ENCODE results near the gene ATRAID.

The ATRAID gene

GRCh38 chr2:27237341-27237945 lies 25.6 kb downstream of the ATRAID start:
- H4K20me1 ChIP-seq (ENCODE audit: low read depth, low read length), result no peaks in the 10 kb centered on the region
- no peak overlapping the region for H3K4me2 ChIP-seq (ENCODE audit: low read depth, low read length, poor library complexity, severe bottlenecking)
- H3K79me2 ChIP-seq (ENCODE audit: insufficient read depth, low read length), result no peaks in the 10 kb centered on the region
- H2AFZ ChIP-seq (ENCODE audit: low read depth, low read length, severe bottlenecking), result no peak overlapping the region
- TF ChIP-seq EZH2phosphoT487 (conservative IDR thresholded peaks at IDR 0.05; ENCODE audit: low read length), result no peak
- TF ChIP-seq, protein P1, sequence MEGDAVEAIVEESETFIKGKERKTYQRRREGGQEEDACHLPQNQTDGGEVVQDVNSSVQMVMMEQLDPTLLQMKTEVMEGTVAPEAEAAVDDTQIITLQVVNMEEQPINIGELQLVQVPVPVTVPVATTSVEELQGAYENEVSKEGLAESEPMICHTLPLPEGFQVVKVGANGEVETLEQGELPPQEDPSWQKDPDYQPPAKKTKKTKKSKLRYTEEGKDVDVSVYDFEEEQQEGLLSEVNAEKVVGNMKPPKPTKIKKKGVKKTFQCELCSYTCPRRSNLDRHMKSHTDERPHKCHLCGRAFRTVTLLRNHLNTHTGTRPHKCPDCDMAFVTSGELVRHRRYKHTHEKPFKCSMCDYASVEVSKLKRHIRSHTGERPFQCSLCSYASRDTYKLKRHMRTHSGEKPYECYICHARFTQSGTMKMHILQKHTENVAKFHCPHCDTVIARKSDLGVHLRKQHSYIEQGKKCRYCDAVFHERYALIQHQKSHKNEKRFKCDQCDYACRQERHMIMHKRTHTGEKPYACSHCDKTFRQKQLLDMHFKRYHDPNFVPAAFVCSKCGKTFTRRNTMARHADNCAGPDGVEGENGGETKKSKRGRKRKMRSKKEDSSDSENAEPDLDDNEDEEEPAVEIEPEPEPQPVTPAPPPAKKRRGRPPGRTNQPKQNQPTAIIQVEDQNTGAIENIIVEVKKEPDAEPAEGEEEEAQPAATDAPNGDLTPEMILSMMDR (IDR thresholded peaks at IDR 0.05; ENCODE audit: insufficient read depth, low read length, poor library complexity, severe bottlenecking), result no peak
- H3F3A ChIP-seq (ENCODE audit: insufficient read depth), result no peaks in the 10 kb centered on the region
- peaks cover 6% of the 10 kb centered on the region for H3K36me3 ChIP-seq (ENCODE audit: low read length)
- H3K27me3 ChIP-seq (ENCODE audit: low read length), result no peaks in the 10 kb centered on the region
- H3K27ac ChIP-seq (ENCODE audit: low read depth, low read length), result no peak overlapping the region
- no peaks in the 10 kb centered on the region for H3K9me3 ChIP-seq (ENCODE audit: insufficient read depth, low read length)
- no peak overlapping the region for H3K4me3 ChIP-seq (ENCODE audit: insufficient read depth, low read length, poor library complexity, severe bottlenecking)
- H3K9me2 ChIP-seq (replicated peaks; ENCODE audit: insufficient read depth, low read length), result no peaks in the 10 kb centered on the region
- H3K9ac ChIP-seq (ENCODE audit: low read length), result no peak overlapping the region

DNA sequence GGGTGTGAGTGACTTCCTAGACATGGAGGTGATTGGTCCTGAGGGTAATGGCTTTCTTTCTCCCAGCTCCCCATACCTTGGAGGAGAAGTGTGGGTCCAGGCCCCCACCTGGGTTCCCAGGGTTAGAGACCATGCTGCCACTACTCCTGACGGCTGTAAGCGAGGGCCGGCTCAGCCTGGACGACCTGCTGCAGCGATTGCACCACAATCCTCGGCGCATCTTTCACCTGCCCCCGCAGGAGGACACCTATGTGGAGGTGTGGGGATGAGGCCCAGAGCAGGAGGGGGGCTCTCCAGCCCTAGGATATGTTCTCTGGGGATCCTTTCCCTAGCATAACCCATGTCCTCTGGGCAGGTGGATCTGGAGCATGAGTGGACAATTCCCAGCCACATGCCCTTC lies 27.1 kb downstream of the ATRAID start:
- Histone ChIP-seq H3K4me2 (ENCODE audit: low read depth, low read length, poor library complexity, severe bottlenecking) (no peak overlapping the region), H3K9me3 (ENCODE audit: insufficient read depth, low read length) (no peaks in the 10 kb centered on the region), H3K79me2 (ENCODE audit: insufficient read depth, low read length) (no peaks in the 10 kb centered on the region), H2AFZ (ENCODE audit: low read depth, low read length, severe bottlenecking) (no peak overlapping the region), H4K20me1 (ENCODE audit: low read depth, low read length) (no peaks in the 10 kb centered on the region), H3K9me2 (replicated peaks; ENCODE audit: insufficient read depth, low read length) (no peaks in the 10 kb centered on the region), H3K27ac (ENCODE audit: low read depth, low read length) (no peak overlapping the region), H3K27me3 (ENCODE audit: low read length) (no peaks in the 10 kb centered on the region), H3F3A (ENCODE audit: insufficient read depth) (no peaks in the 10 kb centered on the region), H3K4me3 (ENCODE audit: insufficient read depth, low read length, poor library complexity, severe bottlenecking) (no peak overlapping the region), H3K9ac (ENCODE audit: low read length) (no peak overlapping the region), H3K36me3 (ENCODE audit: low read length) (no peaks in the 10 kb centered on the region; the same call in 1 of the 2 replicates)
- TF ChIP-seq, protein P1 (IDR thresholded peaks at IDR 0.05; ENCODE audit: insufficient read depth, low read length, poor library complexity, severe bottlenecking), result no peak
- no peak for TF ChIP-seq EZH2phosphoT487 (conservative IDR thresholded peaks at IDR 0.05; ENCODE audit: low read length)

DNA sequence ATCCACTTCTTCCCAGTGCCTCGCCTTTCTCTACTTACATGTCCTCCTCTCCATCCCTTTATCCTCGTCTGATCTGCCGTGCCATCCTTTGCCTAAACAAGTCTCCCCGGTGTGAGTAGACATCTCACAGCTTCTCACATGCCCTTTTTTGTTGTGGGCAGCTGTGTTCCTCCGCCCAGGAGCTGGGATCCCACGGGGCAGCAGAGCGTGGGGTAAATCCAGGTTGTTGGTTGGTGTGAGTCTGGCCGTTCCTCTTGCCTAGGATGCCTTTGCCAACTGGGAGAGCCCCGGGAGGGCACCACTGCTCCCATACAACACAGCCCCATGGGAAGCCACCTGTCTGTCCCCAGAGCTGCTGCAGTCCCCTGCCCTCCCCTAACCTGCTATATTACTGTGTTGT lies 28.6 kb downstream of the ATRAID start:
- Histone ChIP-seq H3K27ac (ENCODE audit: low read depth, low read length) (no peak overlapping the region), H3K79me2 (ENCODE audit: insufficient read depth, low read length) (no peaks in the 10 kb centered on the region), H3K4me3 (ENCODE audit: insufficient read depth, low read length, poor library complexity, severe bottlenecking) (no peak overlapping the region), H3F3A (ENCODE audit: insufficient read depth) (peaks cover 2% of the 10 kb centered on the region; the same call in 1 of the 2 replicates), H3K27me3 (ENCODE audit: low read length) (no peaks in the 10 kb centered on the region), H2AFZ (ENCODE audit: low read depth, low read length, severe bottlenecking) (no peak overlapping the region), H3K9ac (ENCODE audit: low read length) (no peak overlapping the region), H3K4me2 (ENCODE audit: low read depth, low read length, poor library complexity, severe bottlenecking) (no peak overlapping the region), H4K20me1 (ENCODE audit: low read depth, low read length) (no peaks in the 10 kb centered on the region), H3K9me3 (ENCODE audit: insufficient read depth, low read length) (no peaks in the 10 kb centered on the region), H3K36me3 (ENCODE audit: low read length) (no peaks in the 10 kb centered on the region; the same call in 1 of the 2 replicates), H3K9me2 (replicated peaks; ENCODE audit: insufficient read depth, low read length) (no peaks in the 10 kb centered on the region)
- no peak for TF ChIP-seq EZH2phosphoT487 (conservative IDR thresholded peaks at IDR 0.05; ENCODE audit: low read length)
- TF ChIP-seq, protein P1 (IDR thresholded peaks at IDR 0.05; ENCODE audit: insufficient read depth, low read length, poor library complexity, severe bottlenecking), result no peak

Data from SU-DHL-6 (cell line).